HG03103 (cell line): ENCODE results near the gene SNAP47.

Experiments used
- ATAC-seq: cut with Tn5 transposase; IDR thresholded peaks from one replicate; pipeline ENCODE4 v1.9.1; 2021; ENCODE audit warnings: low read depth; ENCODE audit not compliant: unreplicated experiment

The SNAP47 gene

DNA sequence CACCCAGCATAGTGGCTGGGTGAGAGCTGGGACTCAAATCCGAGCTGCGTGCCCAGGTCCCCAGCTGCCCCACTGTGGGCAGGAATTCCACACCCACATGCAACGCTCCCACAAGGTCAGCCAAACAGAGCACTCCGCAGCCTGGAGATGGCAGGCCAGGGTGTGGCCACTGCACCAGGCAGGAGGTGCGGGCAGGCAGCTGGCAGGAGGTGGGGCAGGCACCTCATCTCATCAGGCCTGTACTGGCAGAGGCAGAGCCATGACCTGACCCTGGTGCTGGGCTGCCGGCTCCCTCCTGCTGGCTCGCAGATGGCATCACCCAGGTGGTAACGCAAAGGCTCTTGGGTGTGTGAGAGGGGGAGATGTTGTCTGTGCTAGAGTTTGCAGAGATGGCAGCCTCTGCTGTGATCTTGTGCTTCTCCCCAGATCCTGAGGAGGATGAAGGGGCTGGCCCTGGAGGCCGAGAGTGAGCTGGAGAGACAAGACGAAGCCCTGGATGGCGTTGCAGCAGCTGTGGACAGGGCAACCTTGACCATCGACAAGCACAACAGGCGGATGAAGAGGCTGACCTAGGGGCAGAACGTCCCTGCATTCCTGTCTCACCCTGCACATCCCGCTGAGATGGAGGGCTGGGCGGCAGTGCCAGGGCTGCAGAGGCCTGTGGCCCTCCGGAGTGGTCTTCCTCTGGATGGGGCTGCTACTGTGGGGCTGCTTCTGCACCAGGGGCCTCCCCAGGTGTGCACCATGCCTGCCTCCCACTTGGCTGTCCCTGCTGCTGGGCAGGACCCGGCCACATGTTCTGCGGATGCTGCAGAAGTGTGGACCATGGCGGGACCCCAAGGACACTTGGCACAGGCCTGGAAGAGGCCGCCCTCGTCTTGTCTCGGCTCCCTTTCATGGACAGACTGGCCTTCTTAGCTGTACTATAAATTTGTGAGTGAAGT, 45.1 kb downstream of the SNAP47 start:
- ATAC-seq = no peak

DNA sequence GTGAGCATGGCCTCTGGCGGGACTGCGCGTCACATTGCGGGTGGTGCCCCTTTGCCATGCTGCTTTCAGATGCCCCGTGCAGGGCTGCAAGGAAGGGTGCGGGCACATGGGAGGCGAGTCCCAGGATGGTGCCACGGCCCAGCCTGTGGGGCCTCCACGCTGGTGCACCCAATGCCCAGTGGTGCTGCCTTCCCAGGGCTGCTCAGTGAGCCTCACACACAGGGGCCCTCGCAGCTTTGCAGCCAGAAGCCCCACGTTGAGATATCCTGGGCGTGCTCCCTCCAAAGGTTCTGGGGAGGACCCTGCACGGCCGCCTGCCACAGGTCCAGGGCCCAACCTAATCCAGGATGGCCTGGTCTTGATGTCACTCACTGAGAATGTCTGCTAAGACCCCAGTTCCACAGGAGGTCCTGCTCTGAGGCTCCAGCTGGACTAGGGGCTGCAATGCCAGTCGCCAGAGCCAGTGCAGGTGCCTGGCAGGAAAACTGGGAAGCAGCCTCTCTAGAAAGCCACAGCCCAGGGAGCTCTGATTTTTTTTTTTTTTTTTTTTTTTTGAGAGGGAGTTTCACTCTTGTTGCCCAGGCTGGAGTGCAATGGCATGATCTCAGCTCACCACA, 46.2 kb downstream of the SNAP47 start:
- no peak for ATAC-seq

DNA sequence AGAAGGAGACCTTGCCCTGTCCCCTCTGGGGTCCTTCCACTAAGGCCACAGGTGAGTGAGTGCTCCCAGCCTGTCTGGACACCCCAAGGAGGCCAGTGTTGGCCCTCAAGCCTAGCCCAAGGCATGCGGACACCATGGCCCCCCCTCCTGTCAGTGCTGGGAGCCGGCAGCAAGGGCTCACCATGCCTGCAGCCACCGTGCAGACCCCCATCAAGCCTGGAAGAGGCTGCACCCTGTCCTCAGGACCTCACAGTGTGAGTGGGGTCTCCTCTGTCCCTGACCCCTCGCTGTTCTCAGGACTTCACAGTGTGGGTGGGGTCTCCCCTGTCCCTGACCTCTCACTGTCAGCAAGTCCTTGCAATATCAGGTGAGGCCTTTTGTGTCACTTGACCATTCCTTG, 47.0 kb downstream of the SNAP47 start:
- ATAC-seq = no peak

DNA sequence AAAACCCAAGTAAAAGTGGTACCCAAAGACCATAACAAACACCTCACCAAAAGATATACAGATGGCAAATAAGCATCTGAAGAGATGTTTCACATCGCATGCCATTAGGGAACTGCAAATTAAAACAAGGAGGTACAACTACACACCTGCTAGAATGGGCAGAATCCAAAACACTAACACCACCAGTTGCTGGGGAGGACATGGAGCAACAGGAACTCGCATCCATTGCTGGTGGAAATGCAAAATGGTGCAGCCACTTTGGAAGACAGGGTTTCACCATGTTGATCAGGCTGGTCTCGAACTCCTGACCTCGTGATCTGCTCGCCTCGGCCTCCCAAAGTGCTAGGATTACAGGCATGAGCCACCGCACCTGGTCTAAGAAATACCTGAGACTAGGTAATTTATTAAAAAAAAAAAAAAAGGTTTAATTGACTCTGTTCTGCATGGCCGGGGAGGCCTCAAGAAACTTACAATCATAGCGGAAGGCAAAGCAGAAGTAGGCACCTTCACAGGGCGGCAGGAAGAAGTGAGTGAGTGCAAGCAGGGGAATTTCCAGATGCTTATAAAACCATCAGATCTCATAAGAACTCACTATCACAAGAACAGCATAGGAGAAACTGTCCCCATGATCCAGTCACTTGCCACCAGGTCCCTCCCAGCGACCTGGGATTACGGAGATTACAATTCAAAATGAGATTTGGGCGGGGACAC, 50.0 kb downstream of the SNAP47 start:
- no peak for ATAC-seq

DNA sequence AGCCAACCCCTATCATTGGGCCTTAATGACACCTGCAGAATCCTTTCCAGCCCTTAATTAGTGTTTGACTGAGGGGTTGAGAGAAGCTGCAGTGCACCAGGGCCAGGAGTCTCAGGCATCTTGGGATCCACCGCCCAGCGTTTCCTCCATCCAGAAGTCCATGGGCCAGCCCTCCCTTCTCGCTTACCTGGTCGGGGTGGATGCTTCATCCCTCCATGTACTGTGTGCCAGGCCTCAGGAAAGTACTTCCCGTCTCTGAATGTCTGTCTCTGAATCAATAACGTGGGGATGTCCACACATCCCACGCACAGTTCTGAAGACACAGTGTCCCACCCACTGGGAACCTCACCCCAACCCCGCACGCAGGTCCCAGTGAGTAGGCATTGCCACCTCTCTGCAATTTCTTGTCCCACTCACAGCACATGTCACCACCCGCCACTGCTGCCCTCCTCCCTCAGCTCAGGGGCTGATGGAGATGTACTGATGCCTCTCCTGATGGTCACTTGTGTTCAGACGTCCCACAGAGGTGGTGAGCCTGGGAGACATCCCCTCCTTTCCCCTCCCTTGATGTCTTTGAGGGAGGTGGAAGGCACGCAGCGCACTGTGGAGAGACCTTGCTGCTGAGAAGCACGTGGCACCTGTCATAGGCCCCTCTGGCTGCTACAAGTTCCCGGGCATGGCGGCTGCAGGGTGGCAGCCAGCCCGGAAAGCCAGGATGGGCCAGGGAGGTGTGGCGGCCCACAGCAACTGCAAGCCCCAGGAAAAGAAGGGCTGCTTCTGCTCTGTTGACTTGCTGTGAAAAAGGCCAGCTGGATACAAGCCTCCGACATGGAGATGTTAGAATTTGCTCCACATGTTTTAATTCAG, 50.8 kb downstream of the SNAP47 start:
- ATAC-seq = no peak

DNA sequence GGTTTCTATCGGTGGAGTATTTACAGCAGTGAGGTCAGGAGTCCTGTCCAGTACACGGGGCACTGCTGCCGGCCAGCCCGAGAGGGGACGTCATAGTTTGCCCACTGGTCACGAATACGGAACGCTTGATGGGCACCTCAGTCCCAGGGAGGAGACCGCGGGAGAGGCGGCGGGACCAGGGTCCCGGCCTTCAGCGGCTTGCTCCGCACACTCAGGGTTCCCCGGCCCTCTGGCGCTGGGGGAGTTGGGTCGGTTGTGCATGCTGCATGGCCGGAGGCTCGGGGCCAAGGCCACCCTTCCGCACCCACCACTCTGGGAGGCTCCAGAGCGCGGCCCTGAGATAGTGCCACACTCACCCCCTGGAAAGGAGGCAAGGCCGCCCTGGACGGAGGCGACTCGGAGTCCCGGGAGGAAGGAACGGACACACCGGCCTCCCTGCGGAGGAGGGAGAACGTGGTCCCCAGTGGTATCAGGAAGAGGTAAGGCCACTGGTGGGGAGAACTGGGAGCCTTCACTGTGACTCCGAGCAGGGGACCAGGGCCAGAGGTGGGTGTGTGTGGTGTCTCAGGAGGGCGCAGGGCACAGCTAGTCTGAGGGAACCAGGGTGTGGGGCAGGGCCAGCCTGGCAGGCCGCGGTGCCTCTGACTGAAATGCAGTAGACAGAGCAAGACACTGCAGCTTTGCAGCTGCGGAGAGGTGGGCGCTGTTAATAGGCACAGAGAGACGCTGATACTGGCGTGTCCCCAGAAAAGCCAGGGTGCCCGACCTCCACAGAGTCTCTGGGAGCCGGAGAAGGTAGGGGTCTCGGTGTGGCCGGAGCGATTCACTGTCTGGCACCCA, 51.7 kb downstream of the SNAP47 start:
- ATAC-seq = no peak

DNA sequence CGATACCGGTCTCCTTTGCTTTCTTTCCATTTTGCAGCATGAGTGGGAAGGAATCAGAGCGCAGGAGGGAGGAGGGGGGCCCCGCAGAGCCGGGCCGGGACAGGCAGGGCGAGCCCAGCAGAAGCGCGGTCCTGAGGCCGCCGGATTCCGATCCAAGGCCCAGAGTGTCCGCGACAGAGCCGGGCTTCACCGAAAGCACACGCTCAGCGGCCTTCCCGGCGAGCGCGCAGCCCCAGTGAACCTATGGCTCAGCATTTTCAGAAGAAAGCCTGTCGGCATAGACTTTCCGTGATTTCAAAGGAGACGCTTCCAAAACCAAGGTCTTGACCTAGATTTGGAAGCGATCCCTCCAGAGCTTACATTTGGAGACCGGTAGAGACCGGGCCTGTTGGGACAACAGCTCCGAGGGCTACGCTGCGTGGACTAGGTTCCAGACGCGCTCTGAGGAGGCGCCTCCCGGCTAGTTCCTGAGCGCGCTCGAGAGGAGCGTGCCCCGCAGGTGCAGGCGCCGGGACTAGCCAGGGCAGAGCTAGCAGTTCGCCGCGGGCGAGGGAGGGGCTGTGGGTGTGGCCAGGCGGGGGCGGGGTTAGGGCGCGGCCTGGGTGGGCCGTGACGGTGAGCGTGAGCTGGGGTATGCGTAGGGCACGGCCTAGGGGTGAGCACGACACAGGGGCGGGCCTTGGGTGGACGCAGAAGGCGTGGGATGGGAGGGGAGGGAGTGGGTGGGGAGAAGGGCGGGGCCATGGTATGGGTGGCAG, 52.5 kb downstream of the SNAP47 start:
- ATAC-seq = peak; percentile 92

DNA sequence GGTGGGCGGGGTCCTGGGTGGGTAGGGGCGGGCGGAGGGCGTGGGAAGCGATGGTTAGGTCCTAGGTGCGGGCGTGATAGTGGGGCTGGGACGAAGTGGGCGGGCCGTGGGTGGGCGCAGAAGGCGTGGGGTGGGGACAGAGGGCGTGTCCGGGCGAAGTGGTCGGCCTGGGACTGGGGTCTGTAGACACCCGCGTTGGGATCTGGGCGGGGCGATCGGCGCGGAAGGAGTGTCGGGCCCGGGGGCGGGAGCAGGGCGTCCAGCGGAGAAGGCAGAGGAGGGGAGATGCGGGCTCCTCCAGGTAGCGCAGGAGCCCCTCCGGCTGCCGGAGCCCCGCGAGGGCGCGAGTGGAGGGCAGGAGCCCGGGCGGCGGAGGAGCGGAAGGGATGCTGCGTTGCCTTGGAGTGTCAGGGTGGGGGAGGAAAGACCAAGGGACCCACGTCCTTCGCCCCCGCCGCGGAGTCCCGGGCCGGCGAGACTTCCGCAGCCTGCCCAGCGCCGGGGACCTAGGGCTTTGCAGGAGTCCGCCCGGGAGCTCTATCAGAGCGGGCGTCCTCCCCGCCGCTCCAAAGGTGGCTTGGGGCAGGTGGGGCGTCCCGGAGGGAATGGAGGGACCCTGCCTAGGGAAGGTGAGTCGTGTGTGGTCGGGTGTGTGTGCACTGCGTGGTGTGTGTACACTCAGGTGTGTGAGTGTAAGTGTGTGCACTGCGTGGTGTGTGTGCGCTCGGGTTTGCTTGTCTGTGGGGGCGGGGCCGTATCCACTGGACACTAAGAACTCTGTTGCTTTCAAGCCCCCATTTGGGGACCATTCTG, 53.2 kb downstream of the SNAP47 start:
- ATAC-seq = peak; percentile 46

DNA sequence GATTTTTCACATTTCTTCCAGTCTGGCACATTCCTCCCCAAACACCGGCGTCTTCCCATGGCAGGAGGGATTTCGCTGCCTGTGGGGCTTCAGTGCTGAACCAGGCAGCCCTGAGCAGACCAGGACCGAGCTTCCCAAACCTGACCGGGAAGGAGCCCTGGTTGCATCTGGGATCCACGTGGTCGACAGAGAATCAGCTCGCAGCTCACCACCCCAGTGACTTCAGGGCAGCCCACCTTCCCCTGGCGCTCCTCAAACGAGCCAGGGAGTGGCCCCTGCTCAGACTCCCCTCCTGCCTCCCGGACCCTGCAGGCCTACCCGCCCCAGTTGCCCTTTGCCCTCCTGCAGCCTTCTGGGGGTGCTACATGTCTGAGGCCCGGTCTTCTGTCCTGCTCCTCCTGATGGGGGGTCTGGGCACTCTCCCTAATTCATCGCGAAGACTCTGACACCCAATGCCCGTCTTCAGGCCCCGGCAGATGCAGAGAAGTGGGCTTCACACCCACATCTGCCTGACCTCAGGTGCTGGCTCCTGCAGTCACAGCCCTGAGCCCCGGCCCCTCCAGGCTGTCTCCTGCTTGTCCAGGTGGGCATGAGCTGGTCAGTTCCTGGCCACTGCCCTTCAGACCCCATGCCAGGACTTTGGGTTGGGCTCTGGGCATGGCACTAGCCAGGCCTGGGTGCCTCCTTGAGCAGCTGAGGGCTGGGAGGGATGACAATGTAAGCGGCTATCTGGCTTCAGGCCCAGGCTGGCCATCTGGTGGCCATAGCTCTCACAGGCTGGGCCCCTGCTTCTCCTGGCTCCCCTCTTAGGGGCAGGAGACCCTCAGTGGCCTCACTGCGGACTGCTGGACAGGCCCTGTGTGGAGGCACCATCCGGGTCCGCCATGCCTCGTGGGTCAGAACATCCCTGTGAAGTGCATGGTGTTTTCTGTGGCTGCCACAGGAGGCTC, 54.1 kb downstream of the SNAP47 start:
- ATAC-seq = no peak

DNA sequence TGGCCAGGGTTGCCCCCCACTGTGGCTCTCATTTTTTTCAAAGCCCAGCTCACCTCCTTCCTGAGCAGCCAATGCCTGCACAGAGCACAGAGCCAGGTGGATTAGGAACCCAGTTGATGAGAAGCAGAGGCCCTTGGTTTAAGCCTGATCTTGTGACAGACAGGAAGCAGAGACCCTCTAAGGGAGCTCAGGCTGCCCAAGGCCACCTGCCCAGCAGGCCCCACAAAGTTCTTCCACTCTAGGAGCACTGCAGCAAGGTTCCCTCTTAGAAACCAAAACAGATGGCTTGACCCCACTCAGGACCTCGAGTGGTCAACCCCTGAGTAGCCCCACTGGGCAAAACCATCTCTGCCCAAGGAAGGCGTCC, 54.8 kb downstream of the SNAP47 start:
- no peak for ATAC-seq

DNA sequence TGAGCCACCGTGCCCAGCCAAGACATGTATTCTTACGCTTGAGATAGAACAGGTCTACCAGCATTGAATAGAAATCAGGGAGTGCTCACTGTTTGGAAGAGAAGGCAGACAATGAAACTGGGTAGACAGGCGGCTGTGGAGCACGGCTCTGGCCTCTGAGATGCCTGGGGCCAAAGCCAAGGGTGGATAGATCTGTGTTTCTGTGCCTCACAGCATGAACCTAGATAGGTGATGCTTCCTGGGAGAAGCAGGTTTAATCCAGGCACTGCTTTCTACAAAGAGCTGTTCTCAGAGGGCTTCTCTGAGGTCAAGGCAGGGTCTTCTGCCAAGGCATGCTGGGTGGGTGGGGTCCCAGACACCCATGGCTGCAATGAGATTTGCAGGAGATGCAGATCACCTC, 55.6 kb downstream of the SNAP47 start:
- no peak for ATAC-seq

DNA sequence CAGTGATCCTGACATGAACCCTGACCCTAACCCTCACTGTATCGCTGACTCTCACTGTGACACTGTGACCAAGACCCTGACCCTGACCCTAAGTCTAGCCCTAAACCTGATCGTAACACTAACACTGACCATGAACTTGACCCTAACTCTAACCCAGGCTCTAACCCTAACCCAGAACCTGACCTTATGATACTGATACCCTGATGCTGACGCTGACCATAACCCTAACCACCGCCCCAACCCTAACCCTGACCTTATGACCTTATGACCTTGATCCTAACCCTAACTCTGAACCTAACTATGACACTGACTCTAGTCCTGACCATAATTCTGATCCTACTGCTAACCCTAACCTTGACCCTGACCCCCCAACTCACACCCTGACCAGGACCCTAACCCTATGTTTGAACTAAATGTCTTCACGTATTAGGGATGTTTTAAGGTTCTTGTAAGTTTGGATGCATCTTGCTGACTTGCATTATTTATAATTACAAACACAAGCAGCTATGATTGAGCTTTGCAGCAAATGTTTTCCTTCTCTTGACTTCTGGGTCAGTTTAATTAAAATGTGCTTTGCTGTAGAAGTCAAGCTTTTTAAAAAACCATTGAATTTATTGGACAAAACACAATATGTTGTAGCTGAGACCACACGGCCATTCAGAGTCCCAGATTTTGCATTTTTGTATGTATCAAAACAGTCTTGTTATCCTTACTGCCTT, 56.3 kb downstream of the SNAP47 start:
- no peak for ATAC-seq

DNA sequence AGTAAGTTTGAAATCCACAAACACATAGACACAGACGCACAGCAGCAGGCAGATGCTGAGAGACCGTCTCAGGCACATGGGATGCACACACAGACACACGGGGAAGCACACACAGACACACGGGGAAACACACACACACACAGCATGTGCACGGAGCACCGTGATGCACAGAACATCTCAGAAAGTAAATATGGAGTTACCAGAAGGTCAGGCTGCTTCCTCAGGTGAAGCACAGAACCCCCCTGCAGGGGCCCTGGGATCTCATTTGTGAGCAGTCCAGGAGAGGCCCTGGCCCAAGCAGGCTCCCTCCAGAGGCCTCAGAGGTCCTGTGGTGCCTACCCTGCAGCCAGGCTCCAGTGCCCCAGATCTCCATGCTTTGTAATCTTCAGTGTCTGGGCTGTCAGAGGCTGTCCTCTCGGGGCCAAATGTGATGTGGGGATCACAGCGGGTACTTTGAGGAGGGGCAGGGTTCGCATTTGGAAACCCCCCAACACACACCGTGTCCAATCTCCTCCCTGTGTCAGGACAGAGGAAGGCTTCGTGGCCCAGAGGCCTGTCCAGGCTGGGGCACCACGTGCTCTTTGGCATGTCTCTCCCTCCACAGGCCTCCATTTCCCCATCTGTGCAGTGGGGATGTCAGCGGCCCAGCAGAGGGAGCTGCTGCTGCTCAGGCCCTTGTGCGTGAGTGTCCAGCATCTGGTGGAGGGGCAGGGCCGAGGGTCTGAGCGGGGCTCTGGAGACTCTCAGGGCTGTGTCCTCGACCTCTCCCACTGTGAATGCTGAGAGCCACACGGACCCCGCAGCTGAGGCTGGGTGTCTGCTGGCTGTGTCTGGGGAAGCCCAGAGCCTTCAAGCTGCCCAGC, 57.2 kb downstream of the SNAP47 start:
- ATAC-seq = no peak

DNA sequence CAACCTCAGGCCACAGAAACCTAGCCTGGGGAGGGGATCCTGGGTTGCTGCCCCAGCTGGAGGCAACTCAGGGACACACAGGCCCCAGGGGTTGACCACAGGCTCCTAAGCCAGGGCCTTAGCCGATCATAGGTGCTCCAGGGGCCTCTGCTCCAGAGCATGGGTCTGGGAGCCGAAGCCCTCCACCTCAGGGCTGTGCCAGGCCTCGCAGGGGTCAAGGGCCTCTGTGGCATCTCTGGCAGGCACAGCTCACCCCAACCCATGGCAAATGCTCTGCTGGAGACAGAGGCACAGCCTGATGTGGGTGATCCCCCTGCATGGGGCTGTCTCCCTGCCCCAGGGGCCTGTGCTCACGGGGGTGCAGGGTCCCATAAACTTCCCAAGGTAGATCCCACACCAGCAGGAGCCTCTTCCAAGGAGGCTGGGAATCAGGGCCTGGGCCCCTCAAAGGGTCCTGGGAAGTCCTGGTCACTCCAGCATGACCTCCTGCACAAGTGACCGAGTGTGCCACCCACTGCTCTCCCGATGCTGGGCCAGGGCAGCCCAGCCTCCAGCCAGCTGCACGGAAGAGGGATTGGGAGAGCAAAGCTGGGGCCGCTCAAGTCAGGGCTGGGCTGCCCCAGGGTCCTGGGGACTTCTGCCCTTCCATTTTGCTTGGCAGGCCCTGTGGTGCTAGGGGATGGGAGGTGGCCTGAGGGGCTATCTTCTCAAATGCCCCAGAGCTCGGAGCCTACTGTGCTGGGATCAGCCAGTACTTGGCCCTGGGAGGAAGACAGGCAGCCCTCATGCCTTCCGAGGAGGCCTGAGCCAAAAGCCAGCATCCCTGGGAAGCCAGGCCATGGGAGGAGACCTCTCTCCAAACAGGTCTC, 58.1 kb downstream of the SNAP47 start:
- ATAC-seq = no peak
